Endothelial cell of umbilical vein (primary cell): ENCODE results near the gene RALGPS1.

Source experiments
- CTCF ChIP-seq, 2 donors: IDR thresholded peaks; 1 replicate in 1 of 2; 2 replicates in 1 of 2; pipeline ENCODE4 v1.5.1; 2011; ENCODE audit warnings: low read length in 2 of 2, mild to moderate bottlenecking in 2 of 2, moderate library complexity in 2 of 2, control low read depth in 1 of 2, inconsistent platforms in 1 of 2, low read depth in 1 of 2; ENCODE audit not compliant: insufficient read depth in 1 of 2; ENCODE audit errors: extremely low read depth in 1 of 2
- EZH2 ChIP-seq: IDR thresholded peaks from 2 replicates; pipeline ENCODE4 v1.6.1; 2012; ENCODE audit warnings: borderline replicate concordance, low read depth, mild to moderate bottlenecking, moderate library complexity, low read length, inconsistent platforms; ENCODE audit not compliant: severe bottlenecking
- JUN ChIP-seq: IDR thresholded peaks from 2 replicates; pipeline ENCODE4 v1.6.1; 2011; ENCODE audit warnings: borderline replicate concordance, low read depth; ENCODE audit not compliant: insufficient read length, insufficient read depth
- MYC ChIP-seq: IDR thresholded peaks from one replicate; pipeline ENCODE4 v1.6.1; 2011; ENCODE audit warnings: mild to moderate bottlenecking, low read depth, low read length
- POLR2A ChIP-seq: IDR thresholded peaks from 2 replicates; pipeline ENCODE4 v1.6.1; 2012; ENCODE audit warnings: low read depth, mild to moderate bottlenecking, control low read depth, low read length
- POLR2AphosphoS5 ChIP-seq: IDR thresholded peaks from 2 replicates; pipeline ENCODE4 v1.6.1; 2012; ENCODE audit warnings: low read depth, mild to moderate bottlenecking, control low read depth, low read length, moderate library complexity; ENCODE audit not compliant: insufficient read depth

- TF ChIP-seq CTCF (IDR thresholded peaks at IDR 0.05; ENCODE audit: extremely low read depth in 1 of 2, insufficient read depth in 1 of 2, low read depth in 1 of 2, low read length in 2 of 2): no peak
- TF ChIP-seq EZH2: no peak
- TF ChIP-seq POLR2A: no peak
- TF ChIP-seq POLR2AphosphoS5: no peak
- TF ChIP-seq JUN: no peak
- TF ChIP-seq MYC: no peak
Measured at GRCh38 chr9:127038531-127038930, 123.9 kb downstream of the RALGPS1 start.
